ENCODE results near the gene PTP4A2.

PTP4A2 gene

DNA sequence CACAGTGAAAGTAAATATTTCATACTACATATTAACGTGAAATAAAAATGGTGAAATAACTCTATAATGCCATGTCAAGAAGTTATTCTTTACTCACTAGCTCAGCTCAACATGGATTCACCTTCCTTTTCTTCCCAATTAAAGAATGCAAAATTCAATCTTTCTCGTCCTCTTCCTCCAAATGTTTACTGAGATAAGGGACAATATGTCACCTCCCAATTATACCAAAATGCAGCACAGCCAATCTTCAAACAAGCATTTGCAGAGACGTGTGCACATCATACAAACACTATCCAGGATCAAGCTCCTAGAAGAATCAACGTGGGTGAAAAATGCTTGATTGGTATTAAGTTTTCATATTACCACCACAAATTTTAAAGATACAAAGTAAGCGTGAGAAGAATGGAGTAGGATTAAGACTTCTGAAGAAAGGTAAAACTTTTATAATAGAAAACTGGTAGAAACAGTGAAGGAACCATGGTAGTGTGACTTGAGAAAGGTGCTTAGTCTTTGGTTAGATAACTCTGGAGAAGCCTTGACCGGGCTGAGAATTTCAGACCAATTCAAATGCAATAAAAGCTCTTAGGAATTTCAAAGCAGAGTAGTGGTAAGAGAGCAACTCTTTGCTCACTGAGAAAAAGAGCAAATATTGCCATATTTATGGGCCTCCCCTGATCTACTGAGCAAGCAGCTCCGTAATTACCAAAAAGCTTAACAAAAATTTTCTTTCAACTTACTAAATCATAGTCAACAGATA is 7.2 kb downstream of the PTP4A2 start:
- Histone ChIP-seq H4K20me1 (ENCODE audit: insufficient read depth, low read length, poor library complexity, severe bottlenecking) (peaks cover 98% of the 10 kb centered on the region), H3K4me2 (ENCODE audit: low read depth, low read length, poor library complexity, severe bottlenecking) (peak overlapping the region; percentile 96), H3K9me3 (ENCODE audit: insufficient read depth, low read depth, low read length) (no peaks in the 10 kb centered on the region), H3F3A (ENCODE audit: low read depth) (no peaks in the 10 kb centered on the region), H3K9ac (ENCODE audit: low read depth, low read length, poor library complexity, severe bottlenecking) (peak overlapping the region; percentile 11), H3K9me2 (replicated peaks; ENCODE audit: low read depth, low read length) (no peaks in the 10 kb centered on the region), H3K4me3 (ENCODE audit: low read length, poor library complexity, severe bottlenecking) (peak overlapping the region; percentile 83), H3K36me3 (ENCODE audit: insufficient read depth, low read length) (no peaks in the 10 kb centered on the region), H3K79me2 (ENCODE audit: insufficient read depth, low read length) (peaks cover 100% of the 10 kb centered on the region), H3K27me3 (ENCODE audit: insufficient read depth, low read length, poor library complexity, severe bottlenecking) (no peaks in the 10 kb centered on the region), H3K4me1 (ENCODE audit: insufficient read depth, low read length, poor library complexity, severe bottlenecking) (peaks cover 81% of the 10 kb centered on the region), H2AFZ (ENCODE audit: low read length) (no peak overlapping the region)
- TF ChIP-seq EZH2phosphoT487 (IDR thresholded peaks at IDR 0.05; ENCODE audit: borderline replicate concordance) = no peak
- TF ChIP-seq, protein P1, sequence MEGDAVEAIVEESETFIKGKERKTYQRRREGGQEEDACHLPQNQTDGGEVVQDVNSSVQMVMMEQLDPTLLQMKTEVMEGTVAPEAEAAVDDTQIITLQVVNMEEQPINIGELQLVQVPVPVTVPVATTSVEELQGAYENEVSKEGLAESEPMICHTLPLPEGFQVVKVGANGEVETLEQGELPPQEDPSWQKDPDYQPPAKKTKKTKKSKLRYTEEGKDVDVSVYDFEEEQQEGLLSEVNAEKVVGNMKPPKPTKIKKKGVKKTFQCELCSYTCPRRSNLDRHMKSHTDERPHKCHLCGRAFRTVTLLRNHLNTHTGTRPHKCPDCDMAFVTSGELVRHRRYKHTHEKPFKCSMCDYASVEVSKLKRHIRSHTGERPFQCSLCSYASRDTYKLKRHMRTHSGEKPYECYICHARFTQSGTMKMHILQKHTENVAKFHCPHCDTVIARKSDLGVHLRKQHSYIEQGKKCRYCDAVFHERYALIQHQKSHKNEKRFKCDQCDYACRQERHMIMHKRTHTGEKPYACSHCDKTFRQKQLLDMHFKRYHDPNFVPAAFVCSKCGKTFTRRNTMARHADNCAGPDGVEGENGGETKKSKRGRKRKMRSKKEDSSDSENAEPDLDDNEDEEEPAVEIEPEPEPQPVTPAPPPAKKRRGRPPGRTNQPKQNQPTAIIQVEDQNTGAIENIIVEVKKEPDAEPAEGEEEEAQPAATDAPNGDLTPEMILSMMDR (conservative IDR thresholded peaks at IDR 0.05; ENCODE audit: low read length) = no peak

DNA sequence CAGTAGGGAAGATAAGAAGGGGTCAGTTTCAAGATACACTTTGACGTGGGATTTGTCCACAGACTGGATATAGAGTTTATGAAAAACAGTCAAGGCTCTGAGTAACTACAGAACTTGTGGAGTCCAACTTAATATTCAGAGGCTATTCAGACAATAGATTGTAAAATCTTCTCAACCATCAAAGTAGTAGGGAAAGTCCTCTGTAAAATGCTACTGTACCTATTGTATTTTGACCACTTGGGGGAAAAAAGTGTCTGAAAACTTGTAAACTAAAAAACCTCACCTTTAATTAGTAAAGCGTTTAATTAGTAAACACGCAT is 10.5 kb downstream of the PTP4A2 start:
- no peak for TF ChIP-seq EZH2phosphoT487 (IDR thresholded peaks at IDR 0.05; ENCODE audit: borderline replicate concordance)
- TF ChIP-seq, protein P1 (conservative IDR thresholded peaks at IDR 0.05; ENCODE audit: low read length) = no peak
- no peaks in the 10 kb centered on the region for H3K36me3 ChIP-seq (ENCODE audit: insufficient read depth, low read length)
- H3K4me2 ChIP-seq (ENCODE audit: low read depth, low read length, poor library complexity, severe bottlenecking) = peak overlapping the region; percentile 57
- H3K79me2 ChIP-seq (ENCODE audit: insufficient read depth, low read length) = peaks cover 100% of the 10 kb centered on the region
- no peaks in the 10 kb centered on the region for H3K27me3 ChIP-seq (ENCODE audit: insufficient read depth, low read length, poor library complexity, severe bottlenecking)
- no peak overlapping the region for H3K9ac ChIP-seq (ENCODE audit: low read depth, low read length, poor library complexity, severe bottlenecking)
- H3K4me1 ChIP-seq (ENCODE audit: insufficient read depth, low read length, poor library complexity, severe bottlenecking) = peaks cover 59% of the 10 kb centered on the region
- no peaks in the 10 kb centered on the region for H3F3A ChIP-seq (ENCODE audit: low read depth)
- no peaks in the 10 kb centered on the region for H3K9me3 ChIP-seq (ENCODE audit: insufficient read depth, low read depth, low read length)
- H3K4me3 ChIP-seq (ENCODE audit: low read length, poor library complexity, severe bottlenecking) = peak overlapping the region; percentile 39
- peaks cover 95% of the 10 kb centered on the region for H4K20me1 ChIP-seq (ENCODE audit: insufficient read depth, low read length, poor library complexity, severe bottlenecking)
- no peak overlapping the region for H2AFZ ChIP-seq (ENCODE audit: low read length)
- no peaks in the 10 kb centered on the region for H3K9me2 ChIP-seq (replicated peaks; ENCODE audit: low read depth, low read length)

DNA sequence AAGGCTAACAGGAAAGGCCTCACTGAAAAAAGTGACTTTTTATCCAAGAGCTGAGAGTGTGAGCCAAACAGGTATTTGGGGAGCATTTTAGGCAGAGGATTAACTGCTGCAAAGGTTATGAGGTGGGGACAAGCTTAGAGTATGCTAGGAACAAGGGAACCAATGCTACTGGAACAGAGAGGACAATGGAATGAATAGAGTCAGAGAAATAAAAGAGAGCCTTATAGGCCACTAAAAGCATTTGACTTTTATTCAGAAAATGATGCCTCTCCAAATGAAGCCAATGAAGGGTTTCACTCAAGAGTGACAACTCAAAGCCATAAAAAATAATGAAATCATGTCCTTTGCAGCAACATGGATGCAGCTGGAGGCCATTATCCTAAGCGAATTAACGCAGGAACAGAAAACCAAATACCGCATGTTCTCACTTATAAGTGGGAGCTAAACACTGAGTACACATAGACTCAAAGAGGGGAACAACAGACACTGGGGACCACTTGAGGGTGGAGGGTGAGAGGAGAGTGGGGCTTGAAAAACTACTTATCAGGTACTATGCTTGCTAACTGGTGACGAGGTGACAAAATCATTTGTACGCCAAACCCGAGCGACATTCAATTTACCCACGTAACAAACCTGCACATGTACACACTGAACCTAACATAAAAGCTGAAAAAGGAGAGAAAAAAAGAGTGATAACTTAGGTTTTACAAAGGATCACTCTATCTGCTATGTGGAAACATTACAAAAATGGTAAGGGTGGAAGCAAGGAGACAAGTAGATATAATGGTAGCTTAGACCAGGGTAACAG is 11.1 kb downstream of the PTP4A2 start:
- Histone ChIP-seq H3F3A (ENCODE audit: low read depth) (no peaks in the 10 kb centered on the region), H3K4me1 (ENCODE audit: insufficient read depth, low read length, poor library complexity, severe bottlenecking) (peaks cover 53% of the 10 kb centered on the region), H3K27me3 (ENCODE audit: insufficient read depth, low read length, poor library complexity, severe bottlenecking) (no peaks in the 10 kb centered on the region), H3K36me3 (ENCODE audit: insufficient read depth, low read length) (no peaks in the 10 kb centered on the region), H4K20me1 (ENCODE audit: insufficient read depth, low read length, poor library complexity, severe bottlenecking) (peaks cover 95% of the 10 kb centered on the region), H3K4me2 (ENCODE audit: low read depth, low read length, poor library complexity, severe bottlenecking) (peak overlapping the region; percentile 57), H3K9me2 (replicated peaks; ENCODE audit: low read depth, low read length) (no peaks in the 10 kb centered on the region), H2AFZ (ENCODE audit: low read length) (no peak overlapping the region), H3K79me2 (ENCODE audit: insufficient read depth, low read length) (peaks cover 100% of the 10 kb centered on the region), H3K9ac (ENCODE audit: low read depth, low read length, poor library complexity, severe bottlenecking) (no peak overlapping the region), H3K4me3 (ENCODE audit: low read length, poor library complexity, severe bottlenecking) (peak overlapping the region; percentile 39), H3K9me3 (ENCODE audit: insufficient read depth, low read depth, low read length) (no peaks in the 10 kb centered on the region)
- TF ChIP-seq, protein P1 (conservative IDR thresholded peaks at IDR 0.05; ENCODE audit: low read length) = no peak
- TF ChIP-seq EZH2phosphoT487 (IDR thresholded peaks at IDR 0.05; ENCODE audit: borderline replicate concordance) = no peak
